ENCODE data around the gene MRM2. TPM values are rescaled to one million over a fixed set of nuclear protein-coding genes. Genes with fewer than 3 reads are reported as not detected.

Gene MRM2
- polyA plus RNA-seq, 1 donor from 2014 or later, result 21.4 TPM

DNA sequence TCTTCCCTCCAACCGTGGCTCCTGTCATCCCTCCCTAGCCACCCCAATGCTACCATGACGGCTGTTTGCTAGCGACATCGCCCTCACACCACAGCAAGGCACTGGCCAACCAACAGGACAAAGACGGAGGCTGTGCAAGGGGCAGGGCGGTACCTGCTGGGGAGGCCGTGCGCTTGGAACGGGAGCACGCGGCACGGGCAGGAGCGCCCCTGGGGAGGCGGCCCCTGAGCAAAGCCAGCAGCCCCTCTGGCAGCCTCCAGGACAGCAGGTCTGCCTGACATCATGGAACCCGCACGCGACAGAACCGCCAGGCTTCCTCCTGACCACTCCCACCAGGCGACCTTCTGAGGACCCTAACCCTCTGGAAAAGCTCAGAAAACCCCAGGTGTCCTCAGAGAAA is 22.0 kb downstream of the MRM2 start:
- H3K36me3 ChIP-seq (ENCODE audit: insufficient read depth, low read length), result no peaks in the 10 kb centered on the region
- H3K4me3 ChIP-seq (ENCODE audit: low read length), result no peak overlapping the region
- no peaks in the 10 kb centered on the region for H3K79me2 ChIP-seq (replicated peaks; ENCODE audit: insufficient read depth, low read length)
- no peak overlapping the region for H3K4me2 ChIP-seq (ENCODE audit: low read length)
- H3K9me3 ChIP-seq (ENCODE audit: low read length), result no peaks in the 10 kb centered on the region
- H3K9ac ChIP-seq (ENCODE audit: low read length), result no peak overlapping the region
- no peak overlapping the region for H2AFZ ChIP-seq (ENCODE audit: low read depth, low read length)
- H3K27ac ChIP-seq (ENCODE audit: low read length), result no peak overlapping the region
- TF ChIP-seq EZH2 (IDR thresholded peaks at IDR 0.05; ENCODE audit: borderline replicate concordance, insufficient read depth, low read length, poor library complexity, severe bottlenecking), result no peak
- no peak for TF ChIP-seq MXI1 (conservative IDR thresholded peaks at IDR 0.05; ENCODE audit: poor library complexity, severe bottlenecking)
- TF ChIP-seq TAF1 (IDR thresholded peaks at IDR 0.05; ENCODE audit: low read depth), result no peak
- TF ChIP-seq EP300 (conservative IDR thresholded peaks at IDR 0.05; ENCODE audit: poor library complexity, severe bottlenecking), result no peak
- no peak for TF ChIP-seq POLR2AphosphoS5 (IDR thresholded peaks at IDR 0.05)
- TF ChIP-seq, protein P1, sequence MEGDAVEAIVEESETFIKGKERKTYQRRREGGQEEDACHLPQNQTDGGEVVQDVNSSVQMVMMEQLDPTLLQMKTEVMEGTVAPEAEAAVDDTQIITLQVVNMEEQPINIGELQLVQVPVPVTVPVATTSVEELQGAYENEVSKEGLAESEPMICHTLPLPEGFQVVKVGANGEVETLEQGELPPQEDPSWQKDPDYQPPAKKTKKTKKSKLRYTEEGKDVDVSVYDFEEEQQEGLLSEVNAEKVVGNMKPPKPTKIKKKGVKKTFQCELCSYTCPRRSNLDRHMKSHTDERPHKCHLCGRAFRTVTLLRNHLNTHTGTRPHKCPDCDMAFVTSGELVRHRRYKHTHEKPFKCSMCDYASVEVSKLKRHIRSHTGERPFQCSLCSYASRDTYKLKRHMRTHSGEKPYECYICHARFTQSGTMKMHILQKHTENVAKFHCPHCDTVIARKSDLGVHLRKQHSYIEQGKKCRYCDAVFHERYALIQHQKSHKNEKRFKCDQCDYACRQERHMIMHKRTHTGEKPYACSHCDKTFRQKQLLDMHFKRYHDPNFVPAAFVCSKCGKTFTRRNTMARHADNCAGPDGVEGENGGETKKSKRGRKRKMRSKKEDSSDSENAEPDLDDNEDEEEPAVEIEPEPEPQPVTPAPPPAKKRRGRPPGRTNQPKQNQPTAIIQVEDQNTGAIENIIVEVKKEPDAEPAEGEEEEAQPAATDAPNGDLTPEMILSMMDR (IDR thresholded peaks at IDR 0.05; ENCODE audit: poor library complexity, severe bottlenecking), result no peak
- TF ChIP-seq SMC3 (conservative IDR thresholded peaks at IDR 0.05; ENCODE audit: poor library complexity), result no peak
- no peak for TF ChIP-seq RAD21 (conservative IDR thresholded peaks at IDR 0.05)
- TF ChIP-seq, protein P2, sequence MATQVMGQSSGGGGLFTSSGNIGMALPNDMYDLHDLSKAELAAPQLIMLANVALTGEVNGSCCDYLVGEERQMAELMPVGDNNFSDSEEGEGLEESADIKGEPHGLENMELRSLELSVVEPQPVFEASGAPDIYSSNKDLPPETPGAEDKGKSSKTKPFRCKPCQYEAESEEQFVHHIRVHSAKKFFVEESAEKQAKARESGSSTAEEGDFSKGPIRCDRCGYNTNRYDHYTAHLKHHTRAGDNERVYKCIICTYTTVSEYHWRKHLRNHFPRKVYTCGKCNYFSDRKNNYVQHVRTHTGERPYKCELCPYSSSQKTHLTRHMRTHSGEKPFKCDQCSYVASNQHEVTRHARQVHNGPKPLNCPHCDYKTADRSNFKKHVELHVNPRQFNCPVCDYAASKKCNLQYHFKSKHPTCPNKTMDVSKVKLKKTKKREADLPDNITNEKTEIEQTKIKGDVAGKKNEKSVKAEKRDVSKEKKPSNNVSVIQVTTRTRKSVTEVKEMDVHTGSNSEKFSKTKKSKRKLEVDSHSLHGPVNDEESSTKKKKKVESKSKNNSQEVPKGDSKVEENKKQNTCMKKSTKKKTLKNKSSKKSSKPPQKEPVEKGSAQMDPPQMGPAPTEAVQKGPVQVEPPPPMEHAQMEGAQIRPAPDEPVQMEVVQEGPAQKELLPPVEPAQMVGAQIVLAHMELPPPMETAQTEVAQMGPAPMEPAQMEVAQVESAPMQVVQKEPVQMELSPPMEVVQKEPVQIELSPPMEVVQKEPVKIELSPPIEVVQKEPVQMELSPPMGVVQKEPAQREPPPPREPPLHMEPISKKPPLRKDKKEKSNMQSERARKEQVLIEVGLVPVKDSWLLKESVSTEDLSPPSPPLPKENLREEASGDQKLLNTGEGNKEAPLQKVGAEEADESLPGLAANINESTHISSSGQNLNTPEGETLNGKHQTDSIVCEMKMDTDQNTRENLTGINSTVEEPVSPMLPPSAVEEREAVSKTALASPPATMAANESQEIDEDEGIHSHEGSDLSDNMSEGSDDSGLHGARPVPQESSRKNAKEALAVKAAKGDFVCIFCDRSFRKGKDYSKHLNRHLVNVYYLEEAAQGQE (IDR thresholded peaks at IDR 0.05; ENCODE audit: borderline replicate concordance), result no peak
- H3F3A ChIP-seq (ENCODE audit: insufficient read depth, low read length, poor library complexity, severe bottlenecking), result no peaks in the 10 kb centered on the region
- no peaks in the 10 kb centered on the region for H4K20me1 ChIP-seq (ENCODE audit: insufficient read depth)
- H3K27me3 ChIP-seq (ENCODE audit: insufficient read depth, low read depth, low read length), result no peaks in the 10 kb centered on the region
- H3K9me2 ChIP-seq (ENCODE audit: insufficient read depth, low read length), result no peaks in the 10 kb centered on the region

DNA sequence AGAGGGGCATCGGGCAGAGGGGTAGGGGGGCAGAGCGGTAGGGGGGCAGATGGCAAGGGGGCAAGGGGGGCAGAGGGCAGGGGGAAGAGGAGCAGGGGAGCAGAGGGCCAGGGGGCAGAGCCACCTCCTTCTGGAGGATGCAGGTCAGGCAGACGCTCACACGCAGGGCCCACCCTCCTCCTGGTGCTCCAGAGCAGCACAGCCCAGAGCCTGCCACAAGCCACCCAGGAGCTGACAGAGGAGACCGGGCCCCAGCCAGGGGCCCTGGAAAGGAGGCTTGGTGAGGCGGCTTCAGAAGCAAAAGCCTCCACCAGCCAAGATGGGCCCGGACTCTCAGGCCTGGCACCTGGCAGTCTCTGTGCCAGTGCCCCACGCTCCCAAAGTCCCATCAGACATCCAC is 22.4 kb downstream of the MRM2 start:
- Histone ChIP-seq H3K79me2 (replicated peaks; ENCODE audit: insufficient read depth, low read length) (no peaks in the 10 kb centered on the region), H3K36me3 (ENCODE audit: insufficient read depth, low read length) (no peaks in the 10 kb centered on the region)

More for the DNA sequence above, 22.4 kb downstream of the MRM2 start:
- TF ChIP-seq, protein P1 (IDR thresholded peaks at IDR 0.05; ENCODE audit: poor library complexity, severe bottlenecking), result no peak
- TF ChIP-seq MXI1 (conservative IDR thresholded peaks at IDR 0.05; ENCODE audit: poor library complexity, severe bottlenecking), result no peak
- TF ChIP-seq, protein P2 (IDR thresholded peaks at IDR 0.05; ENCODE audit: borderline replicate concordance), result no peak
- TF ChIP-seq SMC3 (conservative IDR thresholded peaks at IDR 0.05; ENCODE audit: poor library complexity), result no peak
- TF ChIP-seq EZH2 (IDR thresholded peaks at IDR 0.05; ENCODE audit: borderline replicate concordance, insufficient read depth, low read length, poor library complexity, severe bottlenecking), result no peak
- no peak for TF ChIP-seq RAD21 (conservative IDR thresholded peaks at IDR 0.05)
- no peak for TF ChIP-seq EP300 (conservative IDR thresholded peaks at IDR 0.05; ENCODE audit: poor library complexity, severe bottlenecking)
- TF ChIP-seq TAF1 (IDR thresholded peaks at IDR 0.05; ENCODE audit: low read depth), result no peak
- TF ChIP-seq POLR2AphosphoS5 (IDR thresholded peaks at IDR 0.05), result no peak
- Histone ChIP-seq H3K9me2 (ENCODE audit: insufficient read depth, low read length) (no peaks in the 10 kb centered on the region), H3K27me3 (ENCODE audit: insufficient read depth, low read depth, low read length) (no peaks in the 10 kb centered on the region), H3F3A (ENCODE audit: insufficient read depth, low read length, poor library complexity, severe bottlenecking) (no peaks in the 10 kb centered on the region), H2AFZ (ENCODE audit: low read depth, low read length) (no peak overlapping the region), H3K4me2 (ENCODE audit: low read length) (no peak overlapping the region), H4K20me1 (ENCODE audit: insufficient read depth) (no peaks in the 10 kb centered on the region), H3K9ac (ENCODE audit: low read length) (no peak overlapping the region), H3K4me3 (ENCODE audit: low read length) (no peak overlapping the region), H3K9me3 (ENCODE audit: low read length) (no peaks in the 10 kb centered on the region), H3K27ac (ENCODE audit: low read length) (no peak overlapping the region)
